Endometrial microvascular endothelial cells (primary cell): ENCODE data around the gene FGD2. TPM values are rescaled to one million over a fixed set of nuclear protein-coding genes. Genes with fewer than 3 reads are reported as not detected.

Experiments
- in situ Hi-C: cut with HindIII; loops from 2 replicates; pipeline ENCODE4 v1.10.0; 2017; ENCODE audit warnings: low sequenced_read_pairs, low pct_unique_long_range_greater_than_20kb; ENCODE audit errors: inconsistent ontology term
- total RNA-seq: library from RNA; depleted of rRNA; stranded (reverse); fragments of >200 nt; gene quantifications from one replicate; pipeline ENCODE4 v1.2.3, GENCODE V29; 2015; ENCODE audit errors: inconsistent ontology term

FGD2 gene
- total RNA-seq, 1 donor from 2014 or later, result not detected

- in situ Hi-C loops, result no loop called here
Observed at GRCh38 chr6:37068356-37069270, 63.2 kb downstream of the FGD2 start.

- in situ Hi-C loops, result no loop called here
Observed at GRCh38 chr6:37069639-37070038, 64.2 kb downstream of the FGD2 start.

DNA sequence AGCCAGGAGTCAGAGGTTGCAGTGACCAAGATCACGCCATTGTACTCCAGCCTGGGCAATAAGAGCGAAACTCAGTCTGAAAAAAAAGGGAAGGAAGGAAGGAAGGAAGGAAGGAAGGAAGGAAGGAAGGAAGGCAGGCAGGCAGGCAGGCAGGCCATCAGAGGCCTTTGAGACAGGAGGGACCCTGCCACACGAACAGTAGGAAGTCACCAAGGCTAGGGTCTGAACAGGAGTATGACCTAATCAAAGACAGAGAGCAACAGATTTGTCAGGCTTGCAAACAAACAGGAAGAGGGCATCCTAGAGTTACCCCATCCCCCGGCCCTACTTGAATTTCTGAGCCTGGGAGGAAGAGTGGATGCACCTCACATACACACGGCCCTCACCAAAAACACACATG lies 67.1 kb downstream of the FGD2 start:
- in situ Hi-C loops, result no loop called here

GRCh38 chr6:37074053-37074827 lies 68.8 kb downstream of the FGD2 start:
- in situ Hi-C loops, result no loop called here

DNA sequence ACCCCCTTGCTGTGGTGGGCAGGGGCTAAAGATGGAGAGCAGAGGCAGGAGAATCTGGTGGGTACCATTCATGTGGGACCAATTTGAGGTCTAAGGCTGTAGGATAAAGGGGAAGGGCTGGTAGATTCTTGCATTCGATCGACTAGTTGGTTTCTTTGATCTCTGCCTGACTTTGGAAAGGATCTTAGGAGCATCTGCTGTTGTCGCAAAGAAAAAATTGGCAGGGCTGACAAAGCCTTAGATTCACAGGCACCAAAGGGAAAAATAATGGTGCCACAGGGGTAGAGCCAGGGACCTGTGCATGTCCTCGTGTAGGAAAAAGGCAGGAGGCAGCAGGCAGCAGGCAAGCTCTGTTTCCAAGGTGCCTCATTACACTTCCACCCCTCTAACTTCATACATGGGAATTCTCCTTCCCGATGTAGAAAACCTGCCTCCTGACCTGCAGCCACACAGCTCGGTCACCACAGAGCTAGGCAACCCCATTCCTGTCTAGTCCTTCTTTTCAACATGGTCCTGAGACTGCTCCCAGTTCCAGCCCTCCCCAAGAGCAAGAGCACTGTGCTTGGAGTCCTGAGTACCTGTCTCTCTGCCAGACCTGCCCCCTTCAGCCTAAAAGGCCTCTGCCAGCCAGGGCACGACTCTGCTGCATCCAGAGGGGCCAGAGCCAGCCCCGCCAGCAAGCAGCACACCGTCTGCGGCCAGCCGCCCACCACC lies 71.9 kb downstream of the FGD2 start:
- in situ Hi-C loops, result no loop called here

DNA sequence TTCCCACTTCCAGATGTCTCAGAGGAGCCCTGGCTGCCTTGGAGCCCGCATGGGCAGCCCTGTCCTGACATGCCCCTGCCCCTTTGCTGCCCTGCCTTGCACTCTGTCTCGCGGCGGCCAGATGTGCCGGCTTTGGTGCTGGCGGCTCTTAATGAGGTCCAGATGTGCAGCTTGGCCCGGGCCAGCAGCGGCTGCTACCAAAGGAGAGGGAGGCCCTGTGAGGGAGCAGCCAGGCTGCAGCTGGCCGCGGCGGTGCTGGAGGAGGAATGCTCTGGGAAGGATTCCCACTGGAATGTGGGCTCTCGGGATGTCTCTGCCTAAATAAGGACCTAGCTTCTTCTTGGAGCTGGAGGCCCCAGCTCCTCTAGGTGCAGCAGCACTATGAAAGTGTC lies 72.4 kb downstream of the FGD2 start:
- in situ Hi-C loops, result no loop called here

Other genes with a start within 250 kb of the FGD2 start
- 3.5 TPM for gene CPNE5, start 166.2 kb upstream of the FGD2 start, total RNA-seq
- gene PPIL1, start 130.9 kb upstream of the FGD2 start, total RNA-seq, result 67.2 TPM
- gene C6orf89, start 119.7 kb upstream of the FGD2 start, total RNA-seq, result 49.9 TPM
- gene PI16, start 50.9 kb upstream of the FGD2 start, total RNA-seq, result not detected
- gene MTCH1, start 19.5 kb upstream of the FGD2 start, total RNA-seq, result 346 TPM
- gene PIM1, start 164.5 kb downstream of the FGD2 start, total RNA-seq, result 3.3 TPM